Measurements from ENCODE around the gene BASP1. TPM values are rescaled to one million over a fixed set of nuclear protein-coding genes. Genes with fewer than 3 reads are reported as not detected.
A peak's percentile ranks its signal among the peaks of the same experiment; 100 is the strongest.

BASP1 gene
- total and polyA plus RNA-seq, 10 of the 15 experiments (the other 5 are each of a cell fraction or from before 2014, with no cell fraction given), result 27.3 to 190 (median 102) TPM

DNA sequence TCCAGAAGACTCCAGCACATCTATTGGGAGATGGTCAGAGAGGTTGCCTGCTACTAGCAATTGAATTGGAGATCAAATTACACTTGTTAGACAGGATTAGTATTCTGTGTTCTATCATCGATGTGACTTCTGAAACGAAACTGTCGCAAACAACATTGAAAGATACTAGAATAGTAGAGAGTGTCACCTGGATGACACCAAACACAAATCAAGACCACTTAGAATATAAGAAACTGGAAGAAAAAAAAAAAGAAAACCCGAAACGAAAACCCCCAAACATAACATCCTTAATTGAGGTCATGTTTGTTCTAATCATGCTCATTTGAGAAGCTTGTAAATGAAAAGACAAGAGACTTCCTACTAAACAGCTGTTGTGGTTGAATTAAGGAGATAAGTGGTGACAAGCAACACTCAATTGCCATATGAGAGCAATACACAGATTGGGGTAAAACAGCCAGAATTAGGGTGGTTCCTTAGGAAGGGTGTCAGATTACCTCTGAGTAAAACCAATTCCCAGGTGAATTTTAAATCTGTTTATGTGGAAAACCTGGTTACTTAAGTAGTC is 97.6 kb downstream of the BASP1 start (continued):
- TF ChIP-seq, protein P1, sequence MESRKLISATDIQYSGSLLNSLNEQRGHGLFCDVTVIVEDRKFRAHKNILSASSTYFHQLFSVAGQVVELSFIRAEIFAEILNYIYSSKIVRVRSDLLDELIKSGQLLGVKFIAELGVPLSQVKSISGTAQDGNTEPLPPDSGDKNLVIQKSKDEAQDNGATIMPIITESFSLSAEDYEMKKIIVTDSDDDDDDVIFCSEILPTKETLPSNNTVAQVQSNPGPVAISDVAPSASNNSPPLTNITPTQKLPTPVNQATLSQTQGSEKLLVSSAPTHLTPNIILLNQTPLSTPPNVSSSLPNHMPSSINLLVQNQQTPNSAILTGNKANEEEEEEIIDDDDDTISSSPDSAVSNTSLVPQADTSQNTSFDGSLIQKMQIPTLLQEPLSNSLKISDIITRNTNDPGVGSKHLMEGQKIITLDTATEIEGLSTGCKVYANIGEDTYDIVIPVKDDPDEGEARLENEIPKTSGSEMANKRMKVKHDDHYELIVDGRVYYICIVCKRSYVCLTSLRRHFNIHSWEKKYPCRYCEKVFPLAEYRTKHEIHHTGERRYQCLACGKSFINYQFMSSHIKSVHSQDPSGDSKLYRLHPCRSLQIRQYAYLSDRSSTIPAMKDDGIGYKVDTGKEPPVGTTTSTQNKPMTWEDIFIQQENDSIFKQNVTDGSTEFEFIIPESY (IDR thresholded peaks at IDR 0.05), result no peak
- no peak for TF ChIP-seq ZNF207 (IDR thresholded peaks at IDR 0.05; ENCODE audit: borderline replicate concordance)
- peak; percentile 74; the same call in 1 of the 2 replicates for TF ChIP-seq NR2F1 (conservative IDR thresholded peaks at IDR 0.05)
- TF ChIP-seq, protein P2, sequence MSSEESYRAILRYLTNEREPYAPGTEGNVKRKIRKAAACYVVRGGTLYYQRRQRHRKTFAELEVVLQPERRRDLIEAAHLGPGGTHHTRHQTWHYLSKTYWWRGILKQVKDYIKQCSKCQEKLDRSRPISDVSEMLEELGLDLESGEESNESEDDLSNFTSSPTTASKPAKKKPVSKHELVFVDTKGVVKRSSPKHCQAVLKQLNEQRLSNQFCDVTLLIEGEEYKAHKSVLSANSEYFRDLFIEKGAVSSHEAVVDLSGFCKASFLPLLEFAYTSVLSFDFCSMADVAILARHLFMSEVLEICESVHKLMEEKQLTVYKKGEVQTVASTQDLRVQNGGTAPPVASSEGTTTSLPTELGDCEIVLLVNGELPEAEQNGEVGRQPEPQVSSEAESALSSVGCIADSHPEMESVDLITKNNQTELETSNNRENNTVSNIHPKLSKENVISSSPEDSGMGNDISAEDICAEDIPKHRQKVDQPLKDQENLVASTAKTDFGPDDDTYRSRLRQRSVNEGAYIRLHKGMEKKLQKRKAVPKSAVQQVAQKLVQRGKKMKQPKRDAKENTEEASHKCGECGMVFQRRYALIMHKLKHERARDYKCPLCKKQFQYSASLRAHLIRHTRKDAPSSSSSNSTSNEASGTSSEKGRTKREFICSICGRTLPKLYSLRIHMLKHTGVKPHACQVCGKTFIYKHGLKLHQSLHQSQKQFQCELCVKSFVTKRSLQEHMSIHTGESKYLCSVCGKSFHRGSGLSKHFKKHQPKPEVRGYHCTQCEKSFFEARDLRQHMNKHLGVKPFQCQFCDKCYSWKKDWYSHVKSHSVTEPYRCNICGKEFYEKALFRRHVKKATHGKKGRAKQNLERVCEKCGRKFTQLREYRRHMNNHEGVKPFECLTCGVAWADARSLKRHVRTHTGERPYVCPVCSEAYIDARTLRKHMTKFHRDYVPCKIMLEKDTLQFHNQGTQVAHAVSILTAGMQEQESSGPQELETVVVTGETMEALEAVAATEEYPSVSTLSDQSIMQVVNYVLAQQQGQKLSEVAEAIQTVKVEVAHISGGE (CRISPR knock-in tag; IDR thresholded peaks at IDR 0.05), result no peak
- no peak for TF ChIP-seq NFYA (IDR thresholded peaks at IDR 0.05; ENCODE audit: borderline replicate concordance, low read depth, low read length)
- TF ChIP-seq CREM (IDR thresholded peaks at IDR 0.05; ENCODE audit: low read depth), result 0 out of 2 replicates have a peak, but pooled peaks have one; percentile 24
- no peak for TF ChIP-seq CBX3 (IDR thresholded peaks at IDR 0.05; ENCODE audit: borderline replicate concordance, low read depth)
- no peak for TF ChIP-seq RAD21 (IDR thresholded peaks at IDR 0.05; ENCODE audit: insufficient read depth, low read depth, low read length)
- TF ChIP-seq JUNB (IDR thresholded peaks at IDR 0.05), result peak; percentile 7; the same call in 1 of the 2 replicates
- TF ChIP-seq HSF1 (IDR thresholded peaks at IDR 0.05; ENCODE audit: low read depth, low read length), result no peak
- no peak for TF ChIP-seq IRF3 (IDR thresholded peaks at IDR 0.05)
- TF ChIP-seq, protein P3, sequence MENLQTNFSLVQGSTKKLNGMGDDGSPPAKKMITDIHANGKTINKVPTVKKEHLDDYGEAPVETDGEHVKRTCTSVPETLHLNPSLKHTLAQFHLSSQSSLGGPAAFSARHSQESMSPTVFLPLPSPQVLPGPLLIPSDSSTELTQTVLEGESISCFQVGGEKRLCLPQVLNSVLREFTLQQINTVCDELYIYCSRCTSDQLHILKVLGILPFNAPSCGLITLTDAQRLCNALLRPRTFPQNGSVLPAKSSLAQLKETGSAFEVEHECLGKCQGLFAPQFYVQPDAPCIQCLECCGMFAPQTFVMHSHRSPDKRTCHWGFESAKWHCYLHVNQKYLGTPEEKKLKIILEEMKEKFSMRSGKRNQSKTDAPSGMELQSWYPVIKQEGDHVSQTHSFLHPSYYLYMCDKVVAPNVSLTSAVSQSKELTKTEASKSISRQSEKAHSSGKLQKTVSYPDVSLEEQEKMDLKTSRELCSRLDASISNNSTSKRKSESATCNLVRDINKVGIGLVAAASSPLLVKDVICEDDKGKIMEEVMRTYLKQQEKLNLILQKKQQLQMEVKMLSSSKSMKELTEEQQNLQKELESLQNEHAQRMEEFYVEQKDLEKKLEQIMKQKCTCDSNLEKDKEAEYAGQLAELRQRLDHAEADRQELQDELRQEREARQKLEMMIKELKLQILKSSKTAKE (IDR thresholded peaks at IDR 0.05; ENCODE audit: low read depth, poor library complexity, severe bottlenecking), result peak; percentile 80
- no peak for TF ChIP-seq TARDBP (IDR thresholded peaks at IDR 0.05; ENCODE audit: borderline replicate concordance)
- peak; percentile 61 for TF ChIP-seq IKZF1 (conservative IDR thresholded peaks at IDR 0.05)
- no peak for TF ChIP-seq CHD1 (IDR thresholded peaks at IDR 0.05; ENCODE audit: low read depth, low read length)
